ENCODE data around the gene OCRL.

OCRL gene

GRCh38 chrX:129585167-129585566 lies 45.1 kb downstream of the OCRL start:
- DNase-seq (ENCODE audit: low read depth in 2 of 2), result no peak

- DNase-seq (ENCODE audit: low read depth in 2 of 2), result no peak
These were observed 45.6 kb downstream of the OCRL start for GRCh38 chrX:129585691-129586090.

- no peak for DNase-seq (ENCODE audit: low read depth in 2 of 2)
These were observed 46.4 kb downstream of the OCRL start for GRCh38 chrX:129586446-129586845.

DNA sequence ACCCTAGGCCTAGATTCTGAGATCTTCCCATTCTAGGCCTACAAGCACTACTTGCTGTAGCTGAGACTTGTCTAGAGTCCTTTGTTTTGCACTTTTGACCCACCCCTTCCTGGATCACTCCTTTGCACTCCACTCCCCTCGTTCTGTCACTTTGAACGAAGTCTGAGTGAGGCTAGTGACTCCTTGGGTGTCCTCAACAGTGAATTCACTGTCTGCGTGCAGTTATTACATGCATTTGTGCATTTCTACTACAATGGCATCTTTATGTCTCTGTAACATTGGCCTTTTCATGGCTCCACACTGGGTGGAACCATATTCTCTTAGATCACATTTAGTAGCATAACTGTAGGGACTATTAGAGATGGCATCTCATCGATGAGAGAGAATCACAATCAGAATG lies 50.5 kb downstream of the OCRL start:
- DNase-seq (ENCODE audit: low read depth in 2 of 2), result no peak

GRCh38 chrX:129593137-129593536 lies 53.1 kb downstream of the OCRL start:
- DNase-seq (ENCODE audit: low read depth in 2 of 2), result no peak

GRCh38 chrX:129594781-129595180 lies 54.7 kb downstream of the OCRL start:
- no peak for DNase-seq (ENCODE audit: low read depth in 2 of 2)

DNA sequence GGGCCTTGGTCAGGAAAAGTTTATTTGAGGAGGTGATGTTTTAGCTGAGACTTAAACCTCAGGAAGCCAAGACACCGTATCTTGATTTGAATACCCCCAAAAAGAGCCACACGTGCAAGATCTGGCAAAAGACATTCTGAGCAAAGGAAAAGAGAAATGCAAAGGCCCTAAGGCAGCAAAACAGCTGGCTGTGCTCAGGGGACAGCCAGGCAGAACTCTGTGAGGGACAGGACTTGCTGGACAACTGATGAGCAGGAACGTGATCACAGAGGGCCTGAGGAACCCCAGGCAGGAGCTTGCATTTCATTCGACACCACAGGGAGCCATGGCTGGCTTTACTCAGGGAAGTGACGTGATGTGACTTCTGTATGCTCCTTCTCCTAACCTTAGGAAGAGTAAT lies 56.0 kb downstream of the OCRL start:
- no peak for DNase-seq (ENCODE audit: low read depth in 2 of 2)

DNA sequence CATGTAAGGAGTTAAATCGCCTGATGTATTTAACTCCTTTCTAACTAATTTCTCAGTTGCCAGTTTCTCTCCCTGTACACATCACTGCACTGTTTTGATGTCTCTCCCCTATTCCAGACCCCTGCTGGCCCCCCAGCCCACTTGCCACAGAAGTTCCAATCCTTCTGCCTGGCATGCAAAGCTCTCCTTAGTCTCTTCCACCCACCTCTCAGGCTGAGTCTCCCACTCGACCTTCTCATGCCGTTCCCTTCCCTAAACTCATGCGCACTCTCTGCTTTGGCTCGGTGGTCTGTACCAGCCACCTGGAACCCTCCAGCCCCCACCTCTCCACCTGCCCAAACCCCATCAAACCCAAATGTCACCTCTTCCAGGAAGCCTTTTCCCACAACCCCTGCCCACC lies 57.8 kb downstream of the OCRL start:
- DNase-seq (ENCODE audit: low read depth in 2 of 2), result no peak

GRCh38 chrX:129599499-129599898 lies 59.4 kb downstream of the OCRL start:
- DNase-seq (ENCODE audit: low read depth in 2 of 2), result no peak

GRCh38 chrX:129599996-129600395 lies 59.9 kb downstream of the OCRL start:
- no peak for DNase-seq (ENCODE audit: low read depth in 2 of 2)

GRCh38 chrX:129600981-129601424 lies 60.9 kb downstream of the OCRL start:
- no peak for DNase-seq (ENCODE audit: low read depth in 2 of 2)

DNA sequence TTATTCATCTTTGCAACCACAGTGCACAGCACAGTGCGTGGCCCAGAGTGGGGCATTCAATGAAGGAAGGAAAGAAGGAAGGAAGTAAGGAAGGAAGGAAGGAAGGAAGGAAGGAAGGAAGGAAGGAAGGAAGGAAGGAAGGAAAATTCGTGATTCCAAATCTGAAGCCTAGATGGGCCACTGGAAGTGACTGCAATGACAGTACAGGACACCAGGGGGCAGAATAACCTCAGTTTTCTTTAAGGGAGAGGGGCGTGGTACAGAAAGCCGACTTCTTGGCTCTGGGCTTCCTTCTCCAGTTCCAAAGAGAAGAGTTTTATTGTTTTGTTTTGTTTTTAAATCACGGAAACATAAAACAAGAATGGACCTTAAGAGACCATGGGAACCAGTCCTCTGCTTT lies 66.9 kb downstream of the OCRL start:
- DNase-seq (ENCODE audit: low read depth in 2 of 2), result peak; percentile 33 to 47

DNA sequence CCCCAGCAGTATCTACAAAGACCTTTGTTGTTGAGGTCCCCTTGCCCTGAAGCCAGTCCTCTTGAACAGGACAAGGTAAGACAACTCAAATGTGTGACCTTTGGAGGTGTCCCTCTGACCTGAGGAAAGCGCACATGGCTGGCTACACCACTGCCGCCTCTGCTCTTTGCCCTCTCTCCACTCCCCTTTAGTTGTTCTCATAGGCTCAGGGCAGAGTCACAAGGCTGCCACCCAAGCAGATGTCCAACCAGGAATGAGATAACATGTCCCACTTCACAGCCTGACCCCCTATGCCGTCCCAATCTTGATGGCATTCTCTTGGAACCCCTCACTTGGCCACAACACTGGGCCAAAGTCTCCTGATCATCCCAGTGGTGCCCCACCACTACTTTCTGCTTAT lies 68.4 kb downstream of the OCRL start:
- DNase-seq (ENCODE audit: low read depth in 2 of 2), result no peak

DNA sequence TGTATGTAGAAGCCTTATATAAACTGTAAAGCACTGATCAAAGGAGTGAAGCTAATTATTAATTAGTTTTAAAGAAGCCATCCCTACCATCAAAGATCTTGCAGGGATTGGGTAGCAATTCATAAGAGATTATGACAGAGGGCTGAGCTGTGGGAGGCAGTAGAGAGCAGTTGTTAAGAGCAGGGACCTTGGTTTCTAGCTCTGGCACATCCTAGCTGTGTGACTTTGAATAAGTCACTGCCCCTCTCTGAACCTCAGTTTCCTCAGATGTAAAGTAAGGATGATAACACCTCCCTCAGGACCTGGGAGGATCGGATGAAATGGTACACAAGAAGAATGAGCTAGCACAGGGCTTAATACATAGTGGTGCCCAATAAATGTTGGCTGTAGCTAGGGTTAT lies 69.3 kb downstream of the OCRL start:
- no peak for DNase-seq (ENCODE audit: low read depth in 2 of 2)

DNA sequence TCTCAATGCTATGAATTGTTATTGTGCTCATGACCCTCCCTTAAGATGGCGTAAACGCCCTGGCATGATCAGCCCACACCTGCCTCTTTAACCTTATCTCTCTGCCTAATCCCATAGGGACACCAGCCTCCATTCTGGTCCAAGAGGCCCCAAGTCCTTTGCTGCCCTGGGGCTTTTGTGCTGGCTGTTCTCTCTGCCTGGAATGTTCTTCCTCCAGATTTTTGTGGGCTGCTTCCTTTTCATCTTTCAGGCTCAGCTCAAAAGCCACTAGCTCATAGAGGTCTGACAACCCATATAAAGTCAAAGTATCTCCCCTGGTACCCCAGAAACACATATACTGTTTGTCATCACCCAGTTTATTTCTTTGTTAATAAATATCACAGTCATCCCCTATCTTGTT lies 72.3 kb downstream of the OCRL start:
- no peak for DNase-seq (ENCODE audit: low read depth in 2 of 2)

DNA sequence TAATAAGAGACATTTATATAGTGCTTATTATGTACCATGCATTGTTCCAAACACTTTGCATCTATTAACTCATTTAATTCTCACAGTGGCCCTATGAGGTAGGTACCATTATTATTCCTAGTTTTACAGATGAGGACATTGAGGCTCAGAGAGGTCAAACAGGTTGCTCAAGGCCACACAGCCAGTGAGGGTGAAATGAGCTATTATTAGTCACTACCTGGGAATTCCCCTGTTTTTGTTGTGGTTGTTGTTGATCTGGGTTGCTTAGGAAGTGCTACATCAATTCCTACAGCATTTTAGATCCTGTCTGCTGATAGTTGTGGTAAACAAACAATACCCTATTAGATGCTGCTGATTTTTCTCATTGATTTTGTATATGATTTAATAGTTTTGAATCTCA lies 73.5 kb downstream of the OCRL start:
- no peak for DNase-seq (ENCODE audit: low read depth in 2 of 2)

GRCh38 chrX:129614481-129615255 lies 74.6 kb downstream of the OCRL start:
- no peak for DNase-seq (ENCODE audit: low read depth in 2 of 2)

DNA sequence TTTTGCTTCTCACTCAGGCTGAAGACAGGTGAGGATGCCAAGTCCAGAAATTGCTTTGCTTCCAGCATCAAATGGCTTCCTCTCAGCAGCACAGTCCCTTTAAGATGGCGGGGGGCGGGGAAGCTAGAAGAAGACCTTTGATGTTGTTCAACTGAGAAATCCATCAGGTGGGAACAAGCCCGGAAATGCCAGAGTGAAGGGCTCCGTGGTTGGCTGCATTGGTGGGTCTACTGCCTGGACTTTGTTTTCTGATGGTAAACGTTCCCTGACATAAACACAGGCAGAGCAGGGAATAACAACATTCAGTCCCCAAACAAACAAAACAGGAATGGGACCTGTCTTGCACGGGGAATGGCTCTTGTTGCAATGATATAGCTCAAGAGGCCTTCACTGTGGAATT lies 77.4 kb downstream of the OCRL start:
- no peak for DNase-seq (ENCODE audit: low read depth in 2 of 2)

DNA sequence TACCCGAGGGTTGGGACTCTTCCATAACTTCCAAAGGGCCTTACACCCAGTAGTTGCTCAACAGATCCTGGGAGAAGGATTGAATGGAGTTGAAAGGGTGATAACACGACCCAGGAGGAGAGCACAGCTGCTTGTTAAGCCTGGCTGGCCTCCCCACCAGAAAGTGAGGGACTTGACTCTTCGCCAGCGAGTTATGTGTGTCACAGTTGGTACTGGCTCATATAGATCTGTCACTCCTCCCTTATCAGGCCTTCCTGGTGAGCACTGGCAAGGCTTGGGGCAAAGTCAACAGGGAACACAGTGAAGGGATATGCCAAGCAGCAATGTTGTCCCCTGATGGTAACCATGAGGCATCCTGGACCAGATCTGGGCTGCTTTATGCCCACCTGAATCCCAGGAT lies 78.9 kb downstream of the OCRL start:
- no peak for DNase-seq (ENCODE audit: low read depth in 2 of 2)

- no peak for DNase-seq (ENCODE audit: low read depth in 2 of 2)
These were observed 82.8 kb downstream of the OCRL start for GRCh38 chrX:129622757-129623301.

GRCh38 chrX:129626026-129626425 lies 86.0 kb downstream of the OCRL start:
- DNase-seq (ENCODE audit: low read depth in 2 of 2), result no peak

- DNase-seq (ENCODE audit: low read depth in 2 of 2), result no peak
These were observed 89.8 kb downstream of the OCRL start for GRCh38 chrX:129629837-129630236.

DNA sequence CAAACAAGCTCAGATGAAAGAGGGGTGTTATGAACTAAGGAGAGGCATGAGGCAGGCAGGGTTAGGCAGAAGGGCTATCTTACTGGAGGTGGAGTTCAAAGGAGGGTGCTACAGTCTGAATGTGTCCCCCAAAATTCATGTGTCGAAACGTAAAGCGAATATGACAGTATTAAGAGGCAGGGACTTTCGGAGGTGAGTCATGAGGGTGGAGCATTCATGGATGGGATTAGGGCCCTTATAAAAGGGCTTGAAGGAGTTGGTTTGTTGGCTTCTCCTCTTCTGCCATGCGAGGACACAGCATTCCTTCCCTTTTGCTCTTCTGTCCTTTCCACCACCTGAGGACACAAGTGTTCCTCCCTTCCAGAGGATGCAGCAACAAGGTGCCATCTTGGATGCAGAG lies 91.8 kb downstream of the OCRL start:
- no peak for DNase-seq (ENCODE audit: low read depth in 2 of 2)

- DNase-seq (ENCODE audit: low read depth in 2 of 2), result no peak
These were observed 92.4 kb downstream of the OCRL start for GRCh38 chrX:129632443-129632842.
